GM23248 (cell line): ENCODE measurements around the gene AP3D1.

Experiments used
- EZH2 ChIP-seq: fragments of 200-600 bp; sonication (generic); IDR thresholded peaks from 2 replicates; pipeline ENCODE4 v1.6.1; 2018; ENCODE audit warnings: antibody characterized with exemption, mild to moderate bottlenecking; ENCODE audit not compliant: insufficient read depth, poor library complexity, severe bottlenecking
- EZH2phosphoT487 ChIP-seq: fragments of 200-600 bp; sonication (generic); IDR thresholded peaks from 2 replicates; pipeline ENCODE4 v1.6.1; 2018; ENCODE audit warnings: antibody characterized with exemption, moderate library complexity, mild to moderate bottlenecking, low read depth; ENCODE audit not compliant: insufficient read depth

- TF ChIP-seq EZH2phosphoT487 = no peak
- no peak for TF ChIP-seq EZH2
Observed at GRCh38 chr19:2111886-2112285, 39.5 kb downstream of the AP3D1 start.
